OCI-LY3 (cell line): ENCODE results near the gene ZNF680.

Source experiments
- H2AFZ ChIP-seq: fragments of 200-600, 300-600 bp; shearing (Covaris generic); 2 replicates; pipeline ENCODE4 v1.6.0; 2014; ENCODE audit warnings: antibody characterized with exemption, low read depth, low read length
- H3K27ac ChIP-seq: fragments of 200-600, 300-600 bp; sonication (generic); 2 replicates; pipeline ENCODE4 v1.5.1; 2014; ENCODE audit warnings: mild to moderate bottlenecking, low read length, moderate library complexity, mixed read lengths
- H3K27me3 ChIP-seq: fragments of 200-600, 300-600 bp; sonication (generic); 2 replicates; pipeline ENCODE4 v1.6.1; 2014; ENCODE audit warnings: low read depth, low read length, mixed read lengths
- H3K36me3 ChIP-seq: fragments of 200-600, 300-600 bp; sonication (generic); replicated peaks from 2 replicates; pipeline ENCODE3; 2014; ENCODE audit warnings: low read depth, low read length, mixed read lengths
- H3K4me1 ChIP-seq: fragments of 300-600, 200-600 bp; sonication (generic); 2 replicates; pipeline ENCODE4 v1.6.1; 2014; ENCODE audit warnings: low read length, mixed read lengths
- H3K4me2 ChIP-seq: fragments of 200-600, 300-600 bp; sonication (generic); 2 replicates; pipeline ENCODE4 v1.6.1; 2014; ENCODE audit warnings: low read length, mixed read lengths
- H3K4me3 ChIP-seq: fragments of 300-600, 200-600 bp; sonication (generic); 2 replicates; pipeline ENCODE4 v1.5.1; 2014; ENCODE audit warnings: antibody characterized with exemption, mild to moderate bottlenecking, low read length, moderate library complexity
- H3K79me2 ChIP-seq: fragments of 300-600, 200-600 bp; shearing (Covaris generic); 2 replicates; pipeline ENCODE4 v1.6.1; 2014; ENCODE audit warnings: mild to moderate bottlenecking, low read length, mixed read lengths
- H3K9ac ChIP-seq: fragments of 300-600, 200-600 bp; shearing (Covaris generic); 2 replicates; pipeline ENCODE4 v1.6.0; 2014; ENCODE audit warnings: mild to moderate bottlenecking, low read length, moderate library complexity
- H3K9me3 ChIP-seq: fragments of 200-600, 300-600 bp; shearing (Covaris generic); 2 replicates; pipeline ENCODE4 v1.6.1; 2014; ENCODE audit warnings: low read length, mixed read lengths; ENCODE audit not compliant: insufficient read depth
- H4K20me1 ChIP-seq: fragments of 200-600, 300-600 bp; sonication (generic); 2 replicates; pipeline ENCODE4 v1.6.1; 2016; ENCODE audit warnings: low read length, mixed read lengths; ENCODE audit not compliant: insufficient read depth
- EZH2phosphoT487 ChIP-seq: fragments of 200-600 bp; shearing (Covaris generic); IDR thresholded peaks from 2 replicates; pipeline ENCODE4 v1.6.1; 2018; ENCODE audit warnings: antibody characterized with exemption, mixed run types, low read depth
- TF ChIP-seq, protein P1 (sequence below): fragments of 200-600, 300-600 bp; sonication (generic); IDR thresholded peaks from 2 replicates; pipeline ENCODE4 v1.5.1; 2014; ENCODE audit warnings: antibody characterized with exemption, low read length, low read depth

Gene ZNF680

DNA sequence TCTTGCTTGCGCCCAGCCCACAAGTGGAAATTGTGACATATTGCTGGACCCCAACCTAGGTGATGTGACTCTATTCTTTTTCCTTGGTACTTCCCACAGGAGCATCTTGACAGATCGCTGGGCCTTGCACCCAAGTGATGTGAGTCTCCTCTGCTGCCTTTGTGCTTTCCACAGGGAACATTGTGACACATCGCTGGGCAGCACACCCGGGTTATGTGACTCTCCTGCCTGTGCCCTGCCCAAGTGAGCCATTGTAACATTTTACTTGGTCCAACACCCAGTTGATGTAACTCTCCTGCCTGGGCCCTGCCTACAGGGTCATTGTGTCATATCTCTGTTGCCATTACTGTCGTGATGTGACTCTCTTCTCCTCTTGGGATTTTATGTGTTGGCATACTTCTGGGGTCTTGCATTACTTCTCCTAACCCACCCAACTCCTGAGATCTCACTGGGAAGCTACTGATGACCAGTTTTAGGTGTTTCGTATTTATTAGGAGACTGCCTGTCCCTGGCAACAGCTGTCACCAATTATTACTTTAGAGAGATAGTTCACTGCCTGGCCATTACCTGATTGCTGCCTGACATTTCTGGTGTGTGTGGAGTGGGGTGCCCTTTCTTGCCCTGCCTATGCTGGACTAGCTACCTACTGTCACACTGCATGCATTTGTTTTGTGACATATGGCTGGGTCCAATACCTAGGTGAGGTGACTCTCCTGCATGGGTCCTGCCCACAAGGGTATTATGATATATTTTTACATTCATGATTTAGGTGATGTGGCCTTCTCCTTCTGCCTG lies 45.4 kb upstream of the ZNF680 start:
- Histone ChIP-seq H3K36me3 (no peaks in the 10 kb centered on the region), H3K4me2 (no peak overlapping the region), H3K4me1 (no peaks in the 10 kb centered on the region), H3K4me3 (no peak overlapping the region), H3K79me2 (no peaks in the 10 kb centered on the region), H4K20me1 (no peaks in the 10 kb centered on the region), H3K27me3 (no peaks in the 10 kb centered on the region), H3K9me3 (no peaks in the 10 kb centered on the region), H3K27ac (no peak overlapping the region), H3K9ac (no peak overlapping the region), H2AFZ (no peak overlapping the region)
- TF ChIP-seq, protein P1, sequence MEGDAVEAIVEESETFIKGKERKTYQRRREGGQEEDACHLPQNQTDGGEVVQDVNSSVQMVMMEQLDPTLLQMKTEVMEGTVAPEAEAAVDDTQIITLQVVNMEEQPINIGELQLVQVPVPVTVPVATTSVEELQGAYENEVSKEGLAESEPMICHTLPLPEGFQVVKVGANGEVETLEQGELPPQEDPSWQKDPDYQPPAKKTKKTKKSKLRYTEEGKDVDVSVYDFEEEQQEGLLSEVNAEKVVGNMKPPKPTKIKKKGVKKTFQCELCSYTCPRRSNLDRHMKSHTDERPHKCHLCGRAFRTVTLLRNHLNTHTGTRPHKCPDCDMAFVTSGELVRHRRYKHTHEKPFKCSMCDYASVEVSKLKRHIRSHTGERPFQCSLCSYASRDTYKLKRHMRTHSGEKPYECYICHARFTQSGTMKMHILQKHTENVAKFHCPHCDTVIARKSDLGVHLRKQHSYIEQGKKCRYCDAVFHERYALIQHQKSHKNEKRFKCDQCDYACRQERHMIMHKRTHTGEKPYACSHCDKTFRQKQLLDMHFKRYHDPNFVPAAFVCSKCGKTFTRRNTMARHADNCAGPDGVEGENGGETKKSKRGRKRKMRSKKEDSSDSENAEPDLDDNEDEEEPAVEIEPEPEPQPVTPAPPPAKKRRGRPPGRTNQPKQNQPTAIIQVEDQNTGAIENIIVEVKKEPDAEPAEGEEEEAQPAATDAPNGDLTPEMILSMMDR: no peak
- no peak for TF ChIP-seq EZH2phosphoT487

DNA sequence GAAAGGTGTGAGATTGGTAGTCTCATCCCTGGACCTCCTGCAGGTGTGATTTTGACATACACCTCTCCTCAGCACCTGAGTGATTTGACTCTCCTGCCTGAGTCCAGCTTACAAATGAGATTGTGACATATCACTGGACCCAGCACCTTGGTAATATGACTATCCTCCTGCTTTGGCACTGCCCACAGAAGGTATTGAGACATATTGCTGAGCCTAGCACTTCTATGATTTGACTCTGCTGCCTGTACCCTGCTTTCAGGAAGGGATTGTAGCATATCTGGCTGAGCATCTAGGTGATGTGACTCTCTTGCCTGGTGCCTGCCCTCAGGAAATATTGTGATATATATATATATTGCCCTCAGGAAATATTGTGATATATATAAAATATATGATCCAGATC lies 43.5 kb upstream of the ZNF680 start:
- Histone ChIP-seq H3K27ac (no peak overlapping the region), H2AFZ (no peak overlapping the region), H3K9ac (no peak overlapping the region), H3K27me3 (no peaks in the 10 kb centered on the region), H3K79me2 (no peaks in the 10 kb centered on the region), H3K4me2 (no peak overlapping the region), H3K4me1 (no peaks in the 10 kb centered on the region), H3K36me3 (no peaks in the 10 kb centered on the region), H3K9me3 (no peaks in the 10 kb centered on the region), H3K4me3 (no peak overlapping the region), H4K20me1 (no peaks in the 10 kb centered on the region)
- TF ChIP-seq, protein P1: no peak

DNA sequence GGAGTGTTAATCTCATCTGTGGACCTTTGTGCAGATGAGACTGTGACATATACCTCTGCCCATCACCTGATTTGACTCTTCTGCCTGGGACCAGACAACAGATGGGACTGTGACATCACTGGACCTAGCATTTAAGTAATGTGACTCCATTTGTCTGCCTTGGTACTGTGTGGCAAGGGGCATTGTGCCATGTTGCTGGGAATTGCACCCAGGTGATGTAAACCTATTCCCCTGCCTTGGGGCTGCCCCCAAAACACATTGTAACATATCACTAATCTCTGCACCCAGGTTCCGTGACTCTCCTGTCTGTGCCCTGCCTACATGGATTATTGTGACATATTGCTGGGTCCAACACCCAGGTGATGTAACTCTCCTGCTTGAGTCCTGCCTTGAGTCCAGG lies 40.4 kb upstream of the ZNF680 start:
- H3K36me3 ChIP-seq: no peaks in the 10 kb centered on the region
- H3K27ac ChIP-seq: no peak overlapping the region
- no peaks in the 10 kb centered on the region for H4K20me1 ChIP-seq
- TF ChIP-seq, protein P1: no peak
- no peak for TF ChIP-seq EZH2phosphoT487
- H3K9ac ChIP-seq: no peak overlapping the region
- no peak overlapping the region for H3K4me2 ChIP-seq
- H2AFZ ChIP-seq: no peak overlapping the region
- no peak overlapping the region for H3K4me3 ChIP-seq
- no peaks in the 10 kb centered on the region for H3K4me1 ChIP-seq
- no peaks in the 10 kb centered on the region for H3K9me3 ChIP-seq
- H3K79me2 ChIP-seq: no peaks in the 10 kb centered on the region
- no peaks in the 10 kb centered on the region for H3K27me3 ChIP-seq

DNA sequence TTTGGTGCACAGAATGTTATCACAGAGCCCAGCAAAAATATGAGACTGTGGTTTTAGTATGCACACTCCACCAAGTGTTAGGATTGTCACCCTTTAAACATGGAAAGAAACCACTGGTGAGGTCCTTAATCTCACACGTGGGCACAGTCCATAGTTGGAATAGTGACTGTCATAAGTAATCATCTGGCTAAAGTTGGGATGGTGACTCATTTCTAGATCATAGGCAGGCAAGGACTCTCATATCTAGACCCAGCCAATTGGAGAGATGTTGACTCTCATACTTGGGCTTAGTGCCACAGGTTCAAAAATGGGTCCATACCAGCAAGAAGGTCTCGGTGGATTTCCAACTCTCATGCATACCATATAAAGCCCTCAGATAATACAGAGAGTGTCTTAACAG lies 39.6 kb upstream of the ZNF680 start:
- no peak for TF ChIP-seq EZH2phosphoT487
- TF ChIP-seq, protein P1: no peak
- no peaks in the 10 kb centered on the region for H4K20me1 ChIP-seq
- H3K4me1 ChIP-seq: no peaks in the 10 kb centered on the region
- no peak overlapping the region for H3K27ac ChIP-seq
- no peak overlapping the region for H2AFZ ChIP-seq
- H3K79me2 ChIP-seq: no peaks in the 10 kb centered on the region
- H3K9ac ChIP-seq: no peak overlapping the region
- H3K9me3 ChIP-seq: no peaks in the 10 kb centered on the region
- no peaks in the 10 kb centered on the region for H3K27me3 ChIP-seq
- no peaks in the 10 kb centered on the region for H3K36me3 ChIP-seq
- H3K4me2 ChIP-seq: no peak overlapping the region
- H3K4me3 ChIP-seq: no peak overlapping the region
